H9 (cell line): Measurements from ENCODE around the gene HOXC6. TPM values are rescaled to one million over a fixed set of nuclear protein-coding genes. Genes with fewer than 3 reads are reported as not detected.

Experiments
- DNase-seq: peaks from one replicate; pipeline ENCODE4 v3.0.0-alpha.2; 2017
- H2AFZ ChIP-seq: one replicate; pipeline ENCODE4 v1.6.1; 2013; ENCODE audit warnings: mild to moderate bottlenecking, low read length, control low read depth, moderate library complexity
- H2AK5ac ChIP-seq: 2 replicates; pipeline ENCODE4 v1.6.1; 2013; ENCODE audit warnings: low read length, control low read depth, mixed read lengths; ENCODE audit not compliant: insufficient read length
- H2BK120ac ChIP-seq: one replicate; pipeline ENCODE4 v1.6.1; 2013; ENCODE audit warnings: low read depth, mild to moderate bottlenecking, low read length, control low read depth, inconsistent platforms; ENCODE audit not compliant: poor library complexity, severe bottlenecking
- H2BK12ac ChIP-seq: 2 replicates; pipeline ENCODE4 v1.6.1; 2013; ENCODE audit warnings: low read length, control low read depth, mixed read lengths, low read depth; ENCODE audit not compliant: insufficient read length
- H2BK15ac ChIP-seq: 2 replicates; pipeline ENCODE4 v1.6.1; 2013; ENCODE audit warnings: low read depth, low read length, control low read depth
- H2BK20ac ChIP-seq: one replicate; pipeline ENCODE4 v1.6.1; 2013; ENCODE audit warnings: low read depth, mild to moderate bottlenecking, low read length, control low read depth, inconsistent platforms; ENCODE audit not compliant: poor library complexity, severe bottlenecking
- H2BK5ac ChIP-seq: 2 replicates; pipeline ENCODE4 v1.6.1; 2013; ENCODE audit warnings: low read length, control low read depth, mixed read lengths; ENCODE audit not compliant: insufficient read length
- H3K14ac ChIP-seq: 2 replicates; pipeline ENCODE4 v1.6.1; 2013; ENCODE audit warnings: low read length, control low read depth; ENCODE audit not compliant: insufficient read depth
- H3K18ac ChIP-seq: 2 replicates; pipeline ENCODE4 v1.6.1; 2013; ENCODE audit warnings: low read depth, mild to moderate bottlenecking, mixed read lengths, low read length, control low read depth; ENCODE audit not compliant: insufficient read length
- H3K23ac ChIP-seq: 2 replicates; pipeline ENCODE4 v1.6.1; 2013; ENCODE audit warnings: low read length, control low read depth, mixed read lengths, low read depth; ENCODE audit not compliant: insufficient read length
- H3K23me2 ChIP-seq: 2 replicates; pipeline ENCODE4 v1.6.1; 2013; ENCODE audit warnings: low read depth, mild to moderate bottlenecking, mixed read lengths, low read length, control low read depth; ENCODE audit not compliant: insufficient read length, poor library complexity, severe bottlenecking
- H3K27ac ChIP-seq: 2 replicates; pipeline ENCODE4 v1.5.1; 2013; ENCODE audit warnings: low read length, control low read depth, mixed read lengths, low read depth; ENCODE audit not compliant: insufficient read length
- H3K27me3 ChIP-seq: 2 replicates; pipeline ENCODE4 v1.6.1; 2013; ENCODE audit warnings: low read length, control low read depth, inconsistent platforms; ENCODE audit not compliant: insufficient read depth
- H3K4ac ChIP-seq: 2 replicates; pipeline ENCODE4 v1.6.1; 2013; ENCODE audit warnings: low read depth, mild to moderate bottlenecking, control low read depth, inconsistent platforms, low read length, moderate library complexity
- H3K4me1 ChIP-seq: 2 replicates; pipeline ENCODE4 v1.6.1; 2013; ENCODE audit warnings: low read length, control low read depth, inconsistent platforms; ENCODE audit not compliant: insufficient read depth
- H3K4me2 ChIP-seq: 2 replicates; pipeline ENCODE4 v1.6.1; 2013; ENCODE audit warnings: low read length, control low read depth, mixed read lengths; ENCODE audit not compliant: insufficient read length, insufficient read depth
- H3K56ac ChIP-seq: 2 replicates; pipeline ENCODE4 v1.6.1; 2013; ENCODE audit warnings: low read depth, mild to moderate bottlenecking, mixed read lengths, low read length, control low read depth; ENCODE audit not compliant: insufficient read length
- H3K79me1 ChIP-seq: 2 replicates; pipeline ENCODE4 v1.6.1; 2013; ENCODE audit warnings: low read depth, mild to moderate bottlenecking, moderate library complexity, low read length, control low read depth, inconsistent platforms; ENCODE audit not compliant: insufficient read depth, poor library complexity, severe bottlenecking
- H3K79me2 ChIP-seq: 2 replicates; pipeline ENCODE4 v1.6.1; 2013; ENCODE audit warnings: low read length, control low read depth, inconsistent platforms; ENCODE audit not compliant: insufficient read depth
- H3K9ac ChIP-seq: 2 replicates; pipeline ENCODE4 v1.6.1; 2013; ENCODE audit warnings: low read length, control low read depth, mixed read lengths; ENCODE audit not compliant: insufficient read length; ENCODE audit errors: extremely low read depth
- H3K9me3 ChIP-seq: one replicate; pipeline ENCODE4 v1.6.1; 2013; ENCODE audit warnings: low read depth, low read length, inconsistent platforms; ENCODE audit not compliant: control insufficient read depth
- H3T11ph ChIP-seq: one replicate; pipeline ENCODE4 v1.6.1; 2013; ENCODE audit warnings: mild to moderate bottlenecking, low read length, control low read depth, inconsistent platforms
- H4K20me1 ChIP-seq: one replicate; pipeline ENCODE4 v1.6.1; 2013; ENCODE audit not compliant: control insufficient read depth, insufficient read length, insufficient read depth
- H4K5ac ChIP-seq: 2 replicates; pipeline ENCODE4 v1.6.1; 2013; ENCODE audit warnings: low read depth, mild to moderate bottlenecking, mixed read lengths, low read length, control low read depth; ENCODE audit not compliant: insufficient read length
- H4K8ac ChIP-seq: replicated peaks from 2 replicates; pipeline ENCODE4 v1.6.1; 2013; ENCODE audit warnings: low read length, control low read depth, mixed read lengths, low read depth; ENCODE audit not compliant: insufficient read length
- H4K91ac ChIP-seq: 2 replicates; pipeline ENCODE4 v1.6.1; 2013; ENCODE audit warnings: low read depth, mild to moderate bottlenecking, moderate library complexity, mixed read lengths, low read length, control low read depth; ENCODE audit not compliant: insufficient read length
- H3K27ac Mint-ChIP-seq, 3 experiments: 2 replicates in 2 of 3; 3 replicates in 1 of 3; pipeline ENCODE4 v1.8.0; 2020 to 2021; ENCODE audit warnings: mixed read lengths in 3 of 3, mild to moderate bottlenecking in 1 of 3, moderate library complexity in 1 of 3
- H3K27me3 Mint-ChIP-seq: 2 replicates; pipeline ENCODE4 v1.8.0; 2021; ENCODE audit warnings: low read depth, mild to moderate bottlenecking, moderate library complexity, mixed read lengths
- H3K36me3 Mint-ChIP-seq, 3 experiments: 2 replicates in 2 of 3; 3 replicates in 1 of 3; pipeline ENCODE4 v1.8.0; 2020 to 2021; ENCODE audit warnings: low read depth in 3 of 3, mixed read lengths in 3 of 3; ENCODE audit not compliant: insufficient read depth in 1 of 3
- H3K4me1 Mint-ChIP-seq, 2 experiments: 2 replicates each; pipeline ENCODE4 v1.8.0; 2020; ENCODE audit warnings: mixed read lengths in 2 of 2
- H3K4me3 Mint-ChIP-seq, 2 experiments: 2 replicates in 1 of 2; 3 replicates in 1 of 2; pipeline ENCODE4 v1.8.0; 2020 to 2021; ENCODE audit warnings: mild to moderate bottlenecking in 2 of 2, mixed read lengths in 2 of 2, moderate library complexity in 1 of 2
- H3K9me3 Mint-ChIP-seq, 2 experiments: 2 replicates in 1 of 2; 3 replicates in 1 of 2; pipeline ENCODE4 v1.8.0; 2020; ENCODE audit warnings: mild to moderate bottlenecking in 2 of 2, mixed read lengths in 2 of 2, moderate library complexity in 1 of 2
- WGBS: extraction: QIAGEN DNeasy Blood & Tissue Kit; methylation state at CpG from one replicate; pipeline ENCODE4 v1.1.7; 2013; ENCODE audit warnings: missing lambda C conversion rate, low lambda C conversion rate, mixed read lengths; ENCODE audit not compliant: insufficient read length; ENCODE audit errors: extremely low coverage; 5-methylcytosine and 5-hydroxymethylcytosine counted together
- total RNA-seq: library from RNA; stranded (reverse); gene quantifications from 2 replicates; pipeline ENCODE4 v1.2.1, GENCODE V29; 2021
- TF ChIP-seq, protein P1 (sequence below): fragments of 200-600 bp; sonication (generic); conservative IDR thresholded peaks from 3 replicates; pipeline ENCODE4 v1.8.0; 2021; ENCODE audit warnings: antibody characterized with exemption, mild to moderate bottlenecking

Gene HOXC6
- total RNA-seq, 1 experiment from 2014 or later = not detected

DNA sequence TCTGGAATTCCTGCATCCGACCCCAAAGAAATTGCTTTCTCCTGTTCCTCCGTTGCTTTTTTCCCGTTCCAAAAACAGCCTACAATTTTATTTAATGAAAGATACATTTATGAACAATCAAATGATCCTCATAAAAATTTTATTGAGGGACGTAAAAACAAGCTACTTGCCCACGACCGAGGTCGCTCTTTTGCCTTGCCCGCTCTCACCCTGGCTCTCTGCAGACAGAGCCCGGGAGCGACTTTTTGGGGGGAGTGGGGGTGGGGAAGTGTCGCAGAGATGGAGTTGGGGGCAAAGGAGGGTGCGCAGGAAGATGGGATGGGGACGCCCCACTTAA is 29.4 kb upstream of the HOXC6 start:
- no peak overlapping the region for H4K91ac ChIP-seq
- no peak overlapping the region for H2BK5ac ChIP-seq
- no peak overlapping the region for H2BK12ac ChIP-seq
- H4K8ac ChIP-seq = no peak overlapping the region
- H3K23me2 ChIP-seq = no peaks in the 10 kb centered on the region
- H3K27me3 ChIP-seq = peaks cover 99% of the 10 kb centered on the region
- H3K79me2 ChIP-seq = no peaks in the 10 kb centered on the region
- H3K14ac ChIP-seq = no peak overlapping the region
- H3K79me1 ChIP-seq = no peaks in the 10 kb centered on the region
- H3K4ac ChIP-seq = no peak overlapping the region
- H2AFZ ChIP-seq = no peak overlapping the region
- no peak overlapping the region for H3K23ac ChIP-seq
- H2AK5ac ChIP-seq = no peak overlapping the region
- WGBS = no CpG with 5 or more reads among the region's 13 CpGs
- Mint-ChIP-seq H3K27me3 (peaks cover 100% of the 10 kb centered on the region), H3K4me1 (peaks cover 7 to 30% of the 10 kb centered on the region in 2 experiments), H3K27ac (no peak overlapping the region), H3K4me3 (0 out of 5 replicates have a peak overlapping the region, but pooled peaks of 1 of the 2 experiments have one; percentile 9), H3K9me3 (peaks cover 4 to 7% of the 10 kb centered on the region in 2 experiments; a peak in 3 of 5 replicates), H3K36me3 (no peaks in the 10 kb centered on the region)
- no peaks in the 10 kb centered on the region for H3K9me3 ChIP-seq
- no peak overlapping the region for H3T11ph ChIP-seq
- H3K4me2 ChIP-seq = no peak overlapping the region
- no peak overlapping the region for H3K56ac ChIP-seq
- no peak overlapping the region for H3K27ac ChIP-seq
- H3K4me1 ChIP-seq = no peaks in the 10 kb centered on the region
- DNase-seq = no peak
- no peak overlapping the region for H4K5ac ChIP-seq
- no peak overlapping the region for H3K18ac ChIP-seq
- H2BK120ac ChIP-seq = no peak overlapping the region
- no peaks in the 10 kb centered on the region for H4K20me1 ChIP-seq
- H2BK15ac ChIP-seq = no peak overlapping the region
- TF ChIP-seq, protein P1, sequence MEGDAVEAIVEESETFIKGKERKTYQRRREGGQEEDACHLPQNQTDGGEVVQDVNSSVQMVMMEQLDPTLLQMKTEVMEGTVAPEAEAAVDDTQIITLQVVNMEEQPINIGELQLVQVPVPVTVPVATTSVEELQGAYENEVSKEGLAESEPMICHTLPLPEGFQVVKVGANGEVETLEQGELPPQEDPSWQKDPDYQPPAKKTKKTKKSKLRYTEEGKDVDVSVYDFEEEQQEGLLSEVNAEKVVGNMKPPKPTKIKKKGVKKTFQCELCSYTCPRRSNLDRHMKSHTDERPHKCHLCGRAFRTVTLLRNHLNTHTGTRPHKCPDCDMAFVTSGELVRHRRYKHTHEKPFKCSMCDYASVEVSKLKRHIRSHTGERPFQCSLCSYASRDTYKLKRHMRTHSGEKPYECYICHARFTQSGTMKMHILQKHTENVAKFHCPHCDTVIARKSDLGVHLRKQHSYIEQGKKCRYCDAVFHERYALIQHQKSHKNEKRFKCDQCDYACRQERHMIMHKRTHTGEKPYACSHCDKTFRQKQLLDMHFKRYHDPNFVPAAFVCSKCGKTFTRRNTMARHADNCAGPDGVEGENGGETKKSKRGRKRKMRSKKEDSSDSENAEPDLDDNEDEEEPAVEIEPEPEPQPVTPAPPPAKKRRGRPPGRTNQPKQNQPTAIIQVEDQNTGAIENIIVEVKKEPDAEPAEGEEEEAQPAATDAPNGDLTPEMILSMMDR = no peak
- no peak overlapping the region for H2BK20ac ChIP-seq
- no peak overlapping the region for H3K9ac ChIP-seq
